Measurements from ENCODE around the gene PTGR2.
A peak's percentile ranks its signal among the peaks of the same experiment; 100 is the strongest.
"Not testable (repeated sequence)": the region's sequence is repeated elsewhere in the genome, so short reads cannot be mapped to it uniquely, and the experiment has no call there.

The PTGR2 gene

GRCh38 chr14:73833530-73834260 is 17.9 kb upstream of the PTGR2 start:
- peak in 1 of 2 donors; percentile 18 for DNase-seq

GRCh38 chr14:73834261-73834625 is 17.4 kb upstream of the PTGR2 start:
- DNase-seq, result no peak

GRCh38 chr14:73838293-73839034 is 13.2 kb upstream of the PTGR2 start:
- DNase-seq, result not testable (repeated sequence)

DNA sequence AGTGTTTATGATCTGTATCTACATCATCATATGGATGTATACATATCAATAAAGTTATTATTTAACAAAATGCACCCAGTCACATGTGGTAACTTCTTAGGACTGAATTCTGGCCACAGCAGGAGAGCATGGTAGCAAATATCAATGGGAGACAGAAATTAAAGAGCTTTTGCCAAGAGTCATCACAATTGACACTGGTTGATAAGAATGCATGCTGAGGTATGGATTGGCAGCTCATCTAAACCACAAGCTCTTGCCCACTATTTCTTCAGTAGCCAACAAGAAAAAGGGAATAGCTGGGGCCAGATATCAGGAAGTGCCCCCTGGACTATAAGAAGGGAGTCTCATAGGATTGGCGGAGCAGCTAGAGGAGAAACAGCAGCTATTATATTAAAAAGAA is 9.4 kb upstream of the PTGR2 start:
- DNase-seq, result no peak

- DNase-seq, result no peak
Measured at GRCh38 chr14:73842851-73843250, 8.8 kb upstream of the PTGR2 start.

- DNase-seq, result no peak
Measured at GRCh38 chr14:73843296-73843695, 8.3 kb upstream of the PTGR2 start.

DNA sequence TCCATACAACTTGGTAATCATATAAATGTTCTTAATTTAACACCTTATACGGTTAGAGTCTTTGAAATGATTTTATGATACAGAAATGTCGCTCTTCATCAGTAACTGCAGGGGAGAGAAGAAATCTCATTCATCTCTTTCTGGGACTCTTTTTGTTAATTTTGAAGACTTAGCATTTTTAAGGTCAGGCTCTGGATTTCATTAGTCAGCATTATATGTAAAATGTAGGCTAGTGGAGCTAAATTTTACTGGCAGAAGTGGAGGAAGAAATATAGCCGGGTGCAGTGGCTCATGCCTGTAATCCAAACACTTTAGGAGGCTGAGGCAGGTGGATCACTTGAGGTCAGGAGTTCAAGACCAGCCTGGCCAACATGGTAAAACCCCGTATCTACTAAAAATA is 4.7 kb upstream of the PTGR2 start:
- no peak for DNase-seq

GRCh38 chr14:73851000-73851399 is 631 bp upstream of the PTGR2 start:
- no peak for DNase-seq

- DNase-seq, result no peak
Measured at GRCh38 chr14:73859145-73859544, 7.5 kb downstream of the PTGR2 start.

DNA sequence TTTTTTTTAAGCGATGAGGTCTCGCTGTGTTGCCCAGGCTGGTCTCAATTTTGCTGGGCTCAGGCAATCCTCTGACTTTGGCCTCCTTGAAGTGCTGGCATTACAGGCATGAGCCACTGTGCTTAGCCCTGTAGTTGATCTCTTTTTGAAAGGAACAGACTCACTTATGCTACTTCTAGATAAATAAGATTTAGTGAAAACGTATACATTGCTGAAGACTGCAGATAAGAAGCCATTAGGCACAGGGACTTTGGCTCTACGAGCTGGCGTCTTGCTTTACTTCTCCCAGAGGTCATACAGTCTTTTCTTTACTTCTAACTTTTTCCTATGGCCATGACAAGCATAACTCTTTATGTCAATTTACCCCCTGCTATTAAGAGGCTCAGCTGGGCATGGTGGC is 9.4 kb downstream of the PTGR2 start:
- DNase-seq, result no peak

DNA sequence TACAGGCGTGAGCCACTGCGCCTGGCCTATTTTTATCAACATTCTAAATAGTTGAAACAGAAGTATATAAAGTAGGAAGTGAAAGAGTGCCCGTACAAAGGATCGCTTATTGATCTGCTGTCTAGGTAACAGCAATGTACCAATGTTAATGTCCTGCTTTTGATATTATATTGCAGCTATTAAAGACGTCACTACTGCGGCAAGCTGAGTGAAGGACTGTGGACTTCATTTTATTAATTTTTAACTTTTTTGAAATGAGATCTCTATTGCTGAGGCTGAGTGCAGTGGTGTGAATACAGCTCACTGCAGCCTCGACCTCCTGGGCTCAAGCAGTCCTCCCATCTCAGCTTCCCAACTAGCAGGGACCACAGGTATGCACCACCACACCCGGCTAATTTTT is 10.8 kb downstream of the PTGR2 start:
- no peak for DNase-seq

- no peak for DNase-seq
Measured at GRCh38 chr14:73863209-73863608, 11.6 kb downstream of the PTGR2 start.

DNA sequence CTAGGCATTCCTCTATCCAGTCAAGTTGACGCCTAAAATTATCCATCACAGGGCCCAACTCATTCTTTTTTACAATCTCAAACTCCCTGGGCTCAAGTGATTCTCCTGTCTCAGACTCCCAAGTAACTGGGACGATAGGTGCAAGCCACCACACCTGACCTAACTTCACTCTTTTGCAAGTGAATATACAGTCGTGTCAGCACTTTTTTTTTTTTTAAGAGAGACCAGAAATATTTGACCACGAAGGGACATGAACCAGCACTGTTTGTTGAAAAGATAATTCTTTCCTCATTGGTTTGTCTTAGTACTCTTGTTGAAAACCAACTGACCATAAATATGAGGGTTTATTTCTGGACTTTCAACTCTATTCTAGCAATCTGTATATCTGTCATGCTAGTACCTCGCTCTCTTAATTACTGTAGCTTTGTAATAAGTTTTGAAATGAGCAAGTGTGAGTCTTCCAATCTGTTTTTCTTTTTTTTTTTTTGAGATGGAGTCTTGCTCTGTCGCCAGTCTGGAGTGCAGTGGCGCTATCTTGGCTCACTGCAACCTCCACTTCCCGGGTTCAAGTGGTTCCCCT is 14.0 kb downstream of the PTGR2 start:
- no peak for DNase-seq

DNA sequence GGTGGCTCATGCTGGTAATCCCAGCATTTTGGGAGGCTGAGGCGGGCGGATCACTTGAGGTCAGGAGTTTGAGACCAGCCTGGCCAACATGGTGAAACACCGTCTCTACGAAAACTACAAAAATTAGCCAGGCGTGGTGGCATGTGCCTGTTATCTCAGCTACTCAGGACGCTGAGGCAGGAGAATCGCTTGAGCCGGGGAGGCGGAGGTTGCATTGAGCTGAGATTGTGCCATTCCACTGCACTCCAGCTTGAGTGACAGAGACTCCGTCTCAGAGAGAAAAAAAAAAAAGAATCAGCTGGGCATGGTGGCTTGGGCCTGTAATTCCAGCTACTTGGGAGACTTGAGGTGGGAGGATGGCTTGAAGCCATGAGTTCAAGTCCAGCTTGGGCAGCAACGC is 18.1 kb downstream of the PTGR2 start:
- DNase-seq, result not testable (repeated sequence)

- no peak for DNase-seq
Measured at GRCh38 chr14:73870525-73871235, 19.0 kb downstream of the PTGR2 start.

- no peak for DNase-seq
Measured at GRCh38 chr14:73873660-73874059, 22.0 kb downstream of the PTGR2 start.

DNA sequence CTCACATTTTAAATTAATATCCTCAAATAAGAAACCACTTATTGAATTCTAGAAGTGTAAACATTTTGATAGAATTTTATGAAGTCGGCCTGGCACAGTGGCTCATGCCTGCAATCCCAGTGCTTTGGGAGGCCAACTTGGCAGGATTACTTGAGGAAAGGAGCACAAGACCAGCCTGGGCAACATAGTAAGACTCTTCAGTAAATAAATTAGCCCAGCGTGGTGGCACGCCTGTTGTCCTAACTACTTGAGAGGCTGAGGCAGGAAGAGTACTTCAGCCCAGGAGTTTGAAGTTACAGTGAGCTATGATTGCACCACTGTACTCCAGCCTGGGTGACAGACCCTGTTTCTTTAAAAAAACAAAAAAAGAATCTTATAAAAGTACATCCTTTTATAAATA is 26.2 kb downstream of the PTGR2 start:
- no peak for DNase-seq

DNA sequence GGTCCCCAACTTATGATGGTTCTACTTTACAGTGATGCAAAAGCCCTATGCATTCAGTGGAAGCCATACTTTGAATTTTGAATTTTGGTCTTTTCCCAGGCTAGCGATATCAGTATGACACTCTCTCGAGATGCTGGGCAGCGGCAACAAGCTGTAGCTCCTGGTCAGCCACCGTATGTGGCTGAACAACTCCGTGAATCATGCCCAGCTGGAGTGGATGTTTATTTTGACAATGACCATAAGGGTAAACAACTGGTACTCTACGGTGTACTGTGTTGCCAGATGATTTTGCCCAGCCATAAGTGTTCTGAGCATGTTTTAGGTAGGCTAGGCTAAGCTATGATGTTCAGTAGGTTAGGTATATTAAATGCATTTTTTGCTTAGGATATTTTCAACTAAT is 26.8 kb downstream of the PTGR2 start:
- DNase-seq, result no peak

DNA sequence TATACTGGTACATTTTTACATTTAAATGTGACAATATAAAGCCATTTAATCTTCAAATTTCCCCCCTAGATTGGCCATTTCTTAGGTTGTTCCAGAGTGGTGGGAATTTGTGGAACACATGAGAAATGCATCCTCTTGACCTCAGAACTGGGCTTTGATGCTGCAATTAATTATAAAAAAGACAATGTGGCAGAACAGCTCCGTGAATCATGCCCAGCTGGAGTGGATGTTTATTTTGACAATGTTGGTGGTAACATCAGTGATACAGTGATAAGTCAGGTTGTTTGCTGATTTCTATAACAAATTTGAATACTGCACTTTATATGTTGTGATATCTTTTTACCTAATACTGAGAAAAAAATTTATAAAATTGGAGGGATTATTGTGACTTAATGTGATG is 27.4 kb downstream of the PTGR2 start:
- DNase-seq, result no peak

GRCh38 chr14:73884438-73885190 is 33.0 kb downstream of the PTGR2 start:
- no peak for DNase-seq

DNA sequence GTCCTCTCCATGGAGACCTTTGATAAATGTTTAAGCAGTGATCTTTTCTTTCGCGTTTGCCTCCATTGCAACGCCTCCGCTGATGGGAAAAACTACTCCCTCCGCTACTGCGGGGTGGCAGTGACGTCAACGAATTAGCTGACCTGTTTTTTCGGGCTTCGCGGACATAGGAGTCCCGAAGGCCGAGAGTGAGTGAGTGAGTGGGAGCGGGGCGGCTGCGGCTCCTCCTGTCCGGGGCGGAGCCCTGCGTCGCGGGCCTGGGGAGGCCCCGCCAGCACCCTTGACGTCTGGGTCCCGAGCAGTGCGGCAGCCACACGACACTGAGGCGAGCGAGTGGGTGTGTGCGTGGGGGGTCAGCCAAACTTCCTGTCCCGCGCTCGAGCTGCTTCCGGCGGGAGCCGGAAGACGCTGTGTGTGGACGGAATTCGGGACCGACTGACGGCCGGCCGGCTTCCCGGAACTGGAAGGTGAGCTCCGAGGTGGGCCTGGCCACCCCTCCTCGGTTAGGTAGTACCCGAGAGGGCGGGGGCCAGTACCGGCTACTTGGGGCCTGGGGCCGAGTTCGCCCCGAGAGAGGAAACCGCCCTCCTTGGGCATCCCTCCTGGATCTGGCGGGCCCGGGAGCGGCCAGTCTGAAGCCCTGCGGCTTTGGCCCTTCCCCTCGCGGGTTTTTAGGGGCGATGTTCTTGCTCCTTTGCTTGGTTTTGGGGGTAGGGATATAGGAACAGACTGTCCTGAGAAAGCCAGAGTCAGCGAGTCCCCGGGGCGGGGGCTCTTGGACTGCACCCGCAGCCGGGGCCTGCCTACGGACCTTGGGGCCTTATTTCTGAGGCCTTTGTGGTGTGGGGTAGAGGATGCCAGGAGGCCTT is 35.1 kb downstream of the PTGR2 start, which contains the start of gene ZNF410:
TSS of gene ZNF410 (plus strand) at position 411 of the 869 bp plus-strand sequence. CDS start 5,317 bp downstream, outside the sequence.
- DNase-seq, result peak; percentile 74 to 85

GRCh38 chr14:73887318-73887616 is 35.6 kb downstream of the PTGR2 start:
- DNase-seq, result no peak
